HUDEP-2 (cell line): ENCODE results near the gene RB1.
"Not testable (repeated sequence)": the region's sequence is repeated elsewhere in the genome, so short reads cannot be mapped to it uniquely, and the experiment has no call there.

Experiments used
- DNase-seq, 76 experiments: peaks; one replicate each; lab custom pipeline; 2025; ENCODE audit not compliant: unreplicated experiment in 76 of 76; lab: John Stamatoyannopoulos, UW

Gene RB1

DNA sequence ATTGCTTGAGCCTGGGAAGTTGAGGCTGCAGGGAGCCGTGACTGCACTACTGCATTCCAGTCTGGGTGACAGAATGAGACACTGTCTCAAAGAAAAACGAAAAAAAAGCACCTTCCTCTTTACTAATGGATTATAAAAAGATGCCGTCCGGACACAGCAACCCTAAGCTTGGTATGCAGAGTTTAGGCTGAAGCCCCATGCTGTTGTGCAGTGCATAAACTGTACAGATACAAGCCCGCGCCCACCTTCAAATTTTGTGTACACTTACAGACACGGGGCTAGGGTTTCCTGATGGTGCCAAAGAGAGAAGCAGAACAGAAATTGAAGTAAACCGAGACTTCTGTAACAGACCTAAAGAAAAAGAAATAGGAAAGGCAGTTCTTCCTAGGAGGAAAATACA is 100.4 kb downstream of the RB1 start:
- DNase-seq, result no peak

DNA sequence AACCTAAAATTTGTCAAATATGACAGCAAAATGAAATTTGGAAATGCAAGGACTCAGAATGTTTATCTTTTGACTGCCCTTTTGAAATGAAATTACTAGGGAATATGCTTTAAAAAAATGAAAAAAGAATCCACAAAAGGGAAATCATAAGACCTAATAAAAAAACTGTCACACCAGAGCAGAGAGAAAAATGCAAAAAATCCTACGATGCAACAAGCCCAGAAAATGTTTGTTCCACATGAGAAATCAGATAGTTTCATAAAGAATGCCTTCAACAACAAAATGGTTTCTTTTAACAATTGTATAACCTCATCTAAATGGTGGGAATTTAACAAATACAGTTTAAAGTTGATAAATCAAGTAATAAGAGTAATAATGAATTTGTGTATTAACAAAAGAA is 101.4 kb downstream of the RB1 start:
- DNase-seq, result no peak

DNA sequence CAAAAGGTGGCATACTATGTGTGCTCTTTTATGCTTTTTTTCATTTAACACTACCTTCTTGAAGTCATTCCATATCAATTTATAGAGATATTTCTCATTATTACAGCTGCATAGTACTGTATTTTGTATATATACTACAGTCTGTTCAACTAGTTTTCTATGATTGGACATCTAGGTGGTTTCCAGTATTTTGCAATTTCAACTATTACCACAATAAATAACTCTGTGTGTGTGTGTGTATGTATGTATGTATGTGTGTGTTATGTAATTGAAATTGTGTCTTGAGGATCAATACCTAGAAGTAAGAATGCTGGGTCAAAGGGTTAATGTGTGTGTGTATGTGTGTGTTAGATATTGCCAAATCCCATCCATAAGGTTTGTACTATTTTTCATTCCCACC is 102.3 kb downstream of the RB1 start:
- DNase-seq, result no peak

DNA sequence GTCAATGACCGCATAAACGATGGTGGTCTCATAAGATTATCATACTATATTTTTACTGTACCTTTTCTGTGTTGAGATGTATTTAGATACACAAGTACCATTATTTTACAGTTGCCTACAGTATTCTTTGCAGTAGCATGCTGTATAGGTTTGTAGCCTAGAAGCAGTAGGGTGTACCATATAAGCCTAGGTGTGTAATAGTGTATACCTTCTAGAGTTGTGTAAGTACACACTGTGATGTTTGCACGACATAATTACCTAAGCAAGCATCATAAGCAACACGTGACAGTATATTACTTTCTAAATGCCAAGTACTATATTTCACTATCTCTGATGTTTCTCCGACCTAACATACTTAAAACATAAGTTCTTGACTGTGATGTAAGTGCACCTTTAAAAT is 106.6 kb downstream of the RB1 start:
- no peak for DNase-seq

DNA sequence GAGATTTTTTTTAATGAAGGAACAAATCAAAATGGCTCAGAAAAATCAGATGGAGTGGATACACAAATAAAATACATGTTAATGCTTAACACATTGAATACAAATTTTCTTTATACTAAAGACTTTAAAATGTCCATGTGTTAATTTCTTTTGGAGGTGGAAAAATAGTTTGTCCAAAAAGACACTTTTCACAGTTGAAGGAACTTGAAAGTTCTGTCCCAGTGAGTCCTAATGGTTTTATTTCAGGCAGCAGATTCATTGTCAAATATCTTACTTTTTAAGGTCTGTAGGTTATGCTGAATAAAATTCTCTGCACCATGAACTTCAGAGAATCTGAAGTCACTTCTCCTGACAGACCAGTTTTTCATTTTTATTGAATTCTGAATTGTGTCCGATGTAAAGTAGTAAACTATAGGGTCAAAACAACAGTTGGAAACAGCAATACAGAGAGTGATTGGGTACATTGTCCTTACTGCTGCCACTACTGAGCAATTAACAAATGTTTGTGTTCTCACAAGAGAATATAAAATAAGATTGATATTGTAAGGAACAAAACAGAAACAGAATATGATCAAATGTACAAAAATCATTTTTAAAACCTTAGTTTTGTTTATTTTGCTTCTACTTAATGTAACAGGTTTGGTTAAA is 107.7 kb downstream of the RB1 start:
- DNase-seq, result no peak

DNA sequence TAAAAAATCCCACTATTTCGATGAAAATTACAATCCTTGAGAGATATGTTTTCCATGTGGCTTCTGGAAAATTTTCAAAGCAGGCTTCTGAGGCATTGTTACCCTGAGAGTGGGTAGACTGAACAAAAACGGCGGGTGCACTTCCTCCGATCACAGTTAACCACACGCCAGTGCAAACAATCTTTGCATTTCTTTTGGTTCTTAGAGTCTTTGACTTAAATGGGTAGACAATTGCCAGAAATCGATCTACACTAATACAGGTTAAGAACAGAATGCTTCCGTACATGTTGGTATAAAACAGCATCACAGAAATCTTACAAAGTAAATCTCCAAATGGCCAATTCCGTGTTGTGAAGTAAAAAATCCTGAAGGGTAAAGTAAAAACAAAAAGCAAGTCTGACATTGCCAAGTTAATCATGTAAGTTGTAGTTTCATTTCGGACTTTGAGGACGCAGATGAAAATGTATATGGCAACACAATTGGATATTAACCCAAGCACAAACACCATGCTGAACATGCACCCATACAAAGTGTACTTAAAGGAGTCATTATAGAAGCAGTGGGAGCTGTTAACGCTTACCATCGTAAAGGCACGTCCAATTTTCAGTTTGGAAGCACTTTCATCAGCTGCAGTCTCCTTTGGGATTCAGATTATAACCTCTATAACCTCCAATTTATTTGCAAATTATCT is 108.4 kb downstream of the RB1 start:
- no peak for DNase-seq

DNA sequence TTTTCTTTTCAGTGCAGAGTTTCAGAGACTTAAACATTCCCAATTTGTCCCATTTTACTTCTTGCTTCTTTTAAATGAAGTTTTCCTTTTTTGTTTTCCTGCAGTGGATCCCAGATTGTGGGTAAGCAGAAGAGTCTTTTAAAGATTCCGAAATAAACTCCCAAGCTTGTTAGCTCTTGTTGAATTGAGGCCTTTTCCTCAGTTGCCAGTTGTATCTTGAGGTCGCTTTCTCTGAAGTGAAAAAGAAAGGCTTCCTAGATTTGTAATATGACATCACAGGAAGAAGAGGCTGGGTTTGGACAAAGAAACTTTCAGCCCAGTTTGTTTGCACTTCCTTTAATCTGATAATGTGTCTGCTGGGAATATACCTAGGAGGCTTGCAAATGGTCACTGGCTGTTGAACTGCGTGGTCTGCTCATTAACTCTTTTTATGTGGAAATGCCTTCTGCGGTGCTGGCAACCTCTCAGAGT is 109.4 kb downstream of the RB1 start, which contains the start of gene LPAR6:
TSS of gene LPAR6 (minus strand) at position 233 of the 471 bp plus-strand sequence. CDS start 690 bp downstream, outside the sequence.
- no peak for DNase-seq

DNA sequence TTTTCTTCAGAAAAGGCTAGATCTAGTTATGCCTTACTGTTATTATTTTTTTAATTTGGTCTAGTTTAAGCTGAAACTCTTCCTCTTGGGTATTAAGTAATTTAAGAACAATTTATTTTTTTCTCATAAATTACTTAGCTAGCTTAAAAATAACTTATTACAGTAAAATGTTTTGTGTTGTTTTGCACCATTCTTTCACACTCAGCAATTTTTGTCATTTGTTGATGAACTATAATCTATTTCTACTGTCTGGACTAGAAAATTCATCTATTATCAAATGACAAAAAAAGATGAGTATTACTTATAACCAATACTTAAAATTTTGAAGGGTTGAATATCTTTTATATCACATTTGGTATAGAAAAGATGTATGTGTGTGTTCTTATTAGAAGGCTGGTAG is 111.0 kb downstream of the RB1 start:
- DNase-seq, result no peak

DNA sequence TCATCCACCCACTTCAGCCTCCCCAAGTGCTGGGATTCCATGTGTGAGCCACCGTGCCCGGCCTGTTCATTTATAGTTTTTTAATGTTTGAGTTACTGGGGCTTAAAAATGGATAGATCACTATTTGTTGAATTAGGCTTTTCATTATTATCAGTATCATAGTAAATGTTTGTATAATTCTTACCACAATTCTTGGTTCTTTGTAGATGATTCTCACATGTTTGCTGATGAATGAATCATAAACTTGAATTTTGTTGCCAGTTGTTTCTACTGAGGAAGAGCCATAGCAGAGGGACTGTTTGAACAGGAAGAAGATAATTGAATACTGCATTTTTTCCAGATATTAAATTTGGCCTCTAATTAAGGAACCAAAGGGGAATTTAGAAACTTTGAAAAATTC is 112.0 kb downstream of the RB1 start:
- DNase-seq, result no peak

DNA sequence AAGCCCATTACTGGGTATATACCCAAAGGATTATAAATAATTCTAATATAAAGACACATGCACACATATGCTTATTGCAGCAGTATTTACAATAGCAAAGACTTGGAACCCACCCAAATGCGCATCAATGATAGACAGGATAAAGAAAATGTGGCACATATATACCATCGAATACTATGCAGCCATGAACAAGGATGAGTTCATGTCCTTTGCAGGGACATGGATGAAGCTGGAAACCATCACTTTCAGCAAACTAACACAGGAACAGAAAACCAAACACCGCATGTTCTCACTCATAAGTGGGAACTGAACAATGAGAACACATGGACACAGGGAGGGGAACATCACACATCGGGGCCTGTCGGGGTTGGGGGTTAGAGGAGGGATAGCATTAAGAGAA is 118.5 kb downstream of the RB1 start:
- not testable (repeated sequence) for DNase-seq

DNA sequence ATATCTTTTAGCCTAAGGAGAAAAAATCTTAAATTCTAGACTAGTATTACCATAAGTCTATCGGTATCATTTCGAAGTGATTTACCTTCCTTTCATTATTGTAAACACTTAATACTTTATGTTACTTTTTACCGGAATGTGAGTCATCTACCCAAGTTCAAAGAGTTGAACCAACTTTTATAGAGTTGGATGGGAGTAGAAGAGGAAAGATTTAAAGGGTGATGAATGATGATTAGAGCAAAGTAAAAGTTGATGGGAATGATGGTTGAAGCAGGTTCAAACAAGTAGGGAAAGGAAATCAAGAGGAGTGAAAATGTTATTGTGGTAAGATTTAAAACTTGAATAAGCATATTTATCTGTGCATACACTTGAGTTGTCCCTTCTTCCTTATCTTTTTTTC is 120.7 kb downstream of the RB1 start:
- DNase-seq, result no peak

DNA sequence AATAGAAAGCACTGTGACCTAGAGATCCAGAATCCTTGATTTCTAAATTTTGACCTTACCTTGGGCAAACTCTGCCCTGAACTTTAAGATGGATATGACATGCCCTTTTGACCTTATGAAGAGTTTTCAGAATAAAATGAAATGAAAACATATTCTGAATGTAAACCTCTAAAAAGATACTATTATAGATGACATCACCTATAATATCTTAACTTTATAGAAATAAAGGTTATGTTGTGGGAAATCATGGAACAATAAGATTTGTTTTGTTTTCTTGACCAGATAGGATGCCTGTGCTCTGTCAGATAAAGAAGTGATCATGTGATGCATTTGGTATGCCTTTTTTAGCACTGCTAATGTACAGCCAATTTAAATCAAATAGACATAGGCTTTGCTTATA is 122.5 kb downstream of the RB1 start:
- no peak for DNase-seq

DNA sequence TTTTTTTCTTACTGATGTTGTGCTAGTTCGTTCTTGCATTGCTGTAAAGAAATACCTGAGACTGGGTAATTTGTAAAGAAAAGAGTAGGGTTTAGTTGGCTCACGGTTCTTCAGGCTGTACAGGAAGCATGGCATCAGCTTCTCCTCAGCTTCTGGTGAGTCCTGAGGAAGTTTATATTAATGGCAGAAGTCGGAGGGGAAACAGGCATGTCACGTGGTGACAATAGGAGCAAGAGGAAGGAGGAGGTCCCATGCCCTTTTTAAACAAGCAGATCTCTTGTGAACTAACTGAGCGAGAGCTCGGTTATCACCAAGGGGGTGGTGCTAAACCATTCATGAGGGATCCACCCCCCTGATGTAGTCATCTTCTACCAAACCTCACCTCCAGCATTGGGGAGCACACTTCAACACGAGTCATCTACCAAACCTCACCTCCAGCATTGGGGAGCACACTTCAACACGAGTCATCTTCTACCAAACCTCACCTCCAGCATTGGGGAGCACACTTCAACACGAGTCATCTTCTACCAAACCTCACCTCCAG is 123.3 kb downstream of the RB1 start:
- not testable (repeated sequence) for DNase-seq

DNA sequence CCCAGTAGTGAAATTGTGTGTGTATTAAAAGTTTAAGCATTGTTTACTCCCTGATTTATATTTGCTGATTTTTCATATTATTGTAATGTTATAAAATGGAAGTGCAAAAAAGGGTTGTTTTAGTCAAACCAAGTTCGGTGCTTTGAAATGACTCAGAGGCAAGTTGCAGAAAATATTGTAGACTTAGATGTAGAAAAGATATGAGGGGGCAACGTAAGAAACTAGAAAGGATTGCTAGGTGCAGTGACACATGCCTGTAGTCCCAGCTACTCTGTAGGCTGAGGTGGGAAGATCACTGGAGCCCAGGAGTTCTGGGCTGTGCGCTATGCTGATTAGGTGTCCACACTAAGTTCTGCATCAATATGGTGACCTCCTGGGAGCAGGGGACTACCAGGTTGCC is 125.5 kb downstream of the RB1 start:
- no peak for DNase-seq

DNA sequence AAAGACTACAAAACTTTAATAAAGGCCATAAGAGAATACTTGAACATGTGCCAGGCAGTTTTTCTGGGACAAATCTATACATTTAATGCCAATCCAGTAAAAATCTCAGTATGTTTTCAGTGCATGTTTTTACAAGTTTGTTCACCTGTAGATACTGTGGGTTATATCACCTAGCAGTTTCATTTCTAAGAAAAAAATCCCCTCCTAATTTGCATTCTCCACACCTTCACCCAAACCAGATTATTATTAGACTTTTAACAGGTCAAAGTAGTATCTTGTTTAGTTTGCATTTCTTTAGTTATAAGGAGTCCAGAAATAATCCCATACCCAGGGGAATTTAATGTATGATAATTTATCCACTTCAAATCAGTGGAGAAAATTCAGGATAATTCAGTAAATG is 126.3 kb downstream of the RB1 start:
- DNase-seq, result no peak

DNA sequence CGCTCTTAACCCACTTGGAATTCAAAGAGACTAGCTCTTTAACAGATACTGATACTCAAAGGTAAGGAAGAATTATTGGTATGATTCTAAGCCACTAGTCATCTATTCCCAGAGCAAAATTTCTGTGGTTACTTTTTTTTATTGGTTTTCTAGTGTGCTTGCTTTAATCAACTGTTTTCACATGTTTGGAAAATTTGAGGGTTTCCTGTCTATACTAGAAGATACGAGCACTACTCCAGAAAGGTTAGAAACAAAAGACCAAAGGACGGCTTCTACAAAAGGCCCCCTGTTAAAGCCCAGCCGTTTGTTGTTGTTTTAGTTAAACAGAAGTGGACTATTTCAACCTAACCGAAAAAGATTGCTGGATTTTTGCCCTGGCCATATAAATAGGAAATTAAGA is 127.9 kb downstream of the RB1 start:
- no peak for DNase-seq

DNA sequence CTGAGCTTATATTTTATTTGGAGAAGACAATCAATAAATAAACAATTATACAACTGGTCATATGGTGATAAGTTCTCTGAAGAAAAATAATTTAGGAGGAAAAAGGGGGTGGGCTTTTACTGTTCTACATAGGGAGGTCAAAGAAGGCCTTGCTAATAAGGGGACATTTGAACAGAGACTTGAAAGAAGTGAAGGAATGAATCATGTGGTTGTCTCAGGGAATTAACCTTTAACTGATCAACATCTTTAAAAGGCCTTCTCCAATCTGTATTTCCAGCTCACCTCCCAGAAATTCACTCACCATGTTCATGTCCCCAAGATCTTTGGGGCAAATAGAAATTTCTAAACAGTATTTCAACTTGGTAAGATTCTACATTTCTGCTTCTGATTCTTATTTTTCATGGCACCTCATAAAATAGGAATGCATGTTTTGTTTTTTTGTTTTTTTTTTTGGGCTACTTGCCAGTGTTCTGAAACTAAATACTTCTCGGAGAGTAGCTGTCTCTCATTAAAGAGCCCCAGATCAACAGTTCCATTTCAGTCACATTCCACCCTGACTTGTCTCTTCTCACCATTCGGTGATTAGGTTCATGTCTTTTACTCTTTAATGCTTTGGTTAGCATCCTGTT is 128.6 kb downstream of the RB1 start:
- DNase-seq, result no peak

DNA sequence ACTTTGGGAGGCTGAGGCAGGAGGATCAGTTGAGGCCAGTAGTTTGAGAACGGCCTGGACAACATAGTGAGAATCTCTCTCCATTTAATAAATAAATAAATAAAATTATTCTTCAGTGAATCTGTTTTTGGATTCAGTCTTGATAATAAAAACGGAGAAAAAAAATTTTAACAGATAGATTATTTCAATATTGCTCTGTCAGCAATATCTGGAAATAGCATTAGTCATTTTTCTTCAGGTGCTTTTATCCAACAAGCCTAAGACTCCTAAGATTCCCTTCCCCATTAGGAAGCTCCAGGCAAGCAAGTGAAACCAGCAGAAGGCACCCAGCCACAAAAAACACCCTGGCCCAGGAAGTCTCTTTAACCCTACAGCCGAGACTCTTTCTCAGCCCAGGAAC is 130.6 kb downstream of the RB1 start:
- no peak for DNase-seq

DNA sequence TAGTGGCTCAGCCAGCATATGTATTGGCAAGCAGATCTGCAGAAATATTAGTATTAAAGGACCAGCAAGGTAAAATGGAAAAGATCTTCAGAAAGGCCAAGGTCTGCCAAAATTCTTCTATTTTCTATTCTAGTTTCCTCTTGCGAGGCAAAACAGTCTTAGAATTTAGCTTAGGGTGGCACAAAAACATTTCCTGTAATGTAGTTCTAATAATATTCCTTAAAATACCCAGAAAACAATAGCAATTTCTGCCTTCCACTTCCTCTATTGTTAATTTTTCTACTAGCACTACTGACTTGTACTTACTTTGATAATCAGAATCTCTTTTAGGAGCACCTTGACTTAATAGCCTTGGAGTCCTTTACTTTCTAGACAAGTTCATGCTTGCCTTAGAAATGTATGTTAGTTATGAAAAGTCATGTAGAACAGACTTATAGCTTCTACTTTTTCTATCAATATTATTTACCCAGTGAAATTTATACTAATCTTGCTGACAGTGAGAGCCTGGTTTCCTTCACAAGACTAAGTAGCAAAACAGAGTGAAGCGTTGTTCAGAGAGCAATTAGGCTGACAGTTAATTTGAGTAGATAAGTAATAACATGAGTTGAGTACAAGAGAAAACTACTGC is 133.2 kb downstream of the RB1 start:
- no peak for DNase-seq

DNA sequence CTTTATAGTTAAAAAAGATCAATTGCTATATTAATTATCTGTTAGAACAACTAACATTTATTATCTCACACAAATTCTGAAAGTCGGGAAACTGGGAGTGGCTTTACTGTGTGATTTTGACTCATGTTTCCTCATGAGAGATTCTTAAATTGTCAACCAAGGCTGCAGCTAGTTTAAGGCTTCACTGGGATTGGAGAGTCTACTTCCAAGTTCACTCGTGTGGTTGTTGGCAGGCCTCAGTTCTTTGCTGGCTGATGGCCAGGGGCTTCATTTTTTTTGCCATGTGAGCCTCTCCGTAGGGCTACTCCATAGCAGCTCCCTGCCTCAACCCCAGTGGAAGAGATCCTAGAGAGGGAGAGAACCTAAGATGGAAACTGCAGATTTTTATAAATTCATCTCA is 133.8 kb downstream of the RB1 start:
- peak in 4 of 76 experiments; percentile 2 to 5 (median 3) for DNase-seq
